K562 (cell line): ENCODE results near the gene RRP7A. TPM values are rescaled to one million over a fixed set of nuclear protein-coding genes. Genes with fewer than 3 reads are reported as not detected.

Source experiments
- BCOR ChIP-seq: fragments of 450-650 bp; IDR thresholded peaks from 2 replicates; pipeline ENCODE4 v1.6.1; 2016
- CHD1 ChIP-seq: fragments of 200-600 bp; sonication (generic); IDR thresholded peaks from one replicate; pipeline ENCODE4 v1.6.1; 2012; ENCODE audit warnings: mild to moderate bottlenecking, moderate library complexity, low read length, inconsistent platforms
- CREB1 ChIP-seq, 2 experiments: sonication (generic) in 1 of 2; formaldehyde crosslinking in 1 of 2; IDR thresholded peaks; 2 replicates each; pipeline versions ENCODE4 v1.6.1 to v1.8.0; 2012 to 2022; ENCODE audit warnings: inconsistent platforms in 1 of 2, mild to moderate bottlenecking in 1 of 2, missing genetic modification reagents in 1 of 2, moderate library complexity in 1 of 2
- FOXA3 ChIP-seq, 2 experiments: fragments of 450-650 bp in 1 of 2; sonication (generic) in 1 of 2; formaldehyde crosslinking; IDR thresholded peaks in 1 of 2; conservative IDR thresholded peaks in 1 of 2; 2 replicates each; pipeline versions ENCODE4 v1.4.0 to v1.8.0; 2020 to 2022; ENCODE audit warnings: mild to moderate bottlenecking in 2 of 2, missing genetic modification reagents in 1 of 2
- KAT7 ChIP-seq: sonication (generic); formaldehyde crosslinking; IDR thresholded peaks from 2 replicates; pipeline ENCODE4 v1.8.0; 2022; ENCODE audit warnings: missing genetic modification reagents, mild to moderate bottlenecking, borderline replicate concordance
- LCOR ChIP-seq: sonication (generic); formaldehyde crosslinking; IDR thresholded peaks from 2 replicates; pipeline ENCODE4 v1.8.0; 2022; ENCODE audit warnings: mild to moderate bottlenecking, missing genetic modification reagents
- NCOA1 ChIP-seq: fragments of 450-650 bp; IDR thresholded peaks from 2 replicates; pipeline ENCODE4 v1.6.1; 2016; ENCODE audit warnings: low read depth
- RB1 ChIP-seq: fragments of 450-650 bp; IDR thresholded peaks from 2 replicates; pipeline ENCODE4 v1.6.1; 2017; ENCODE audit warnings: low read depth, mild to moderate bottlenecking
- ZNF239 ChIP-seq: fragments of 250-450 bp; sonication (Bioruptor Pico); IDR thresholded peaks from 2 replicates; pipeline ENCODE4 v1.4.0; 2020; ENCODE audit warnings: mild to moderate bottlenecking
- polyA plus RNA-seq, 8 experiments: library from polyadenylated mRNA; depleted of rRNA in 4 of 8; stranded (reverse) in 5 of 8; unstranded in 3 of 8; fragments of >200 nt; fragmentation: Nextera tagmentation in 2 of 8; fragmentation: Illumina TruSeq in 1 of 8; extraction: Ambion mirVana in 2 of 8; extraction: Trizol in 1 of 8; gene quantifications; 2 replicates each; pipeline versions ENCODE4 v1.2.1 to v1.2.3, GENCODE V29; 2011 to 2014; ENCODE audit warnings: inconsistent platforms in 1 of 8, missing spikeins in 1 of 8
- total RNA-seq, 7 experiments: library from RNA; depleted of rRNA in 6 of 7; stranded (reverse); fragments of >200 nt in 6 of 7; fragmentation: Illumina TruSeq in 2 of 7; extraction: Trizol in 2 of 7; gene quantifications; 2 replicates each; pipeline versions ENCODE4 v1.2.1 to v1.2.3, GENCODE V29; 2011 to 2021; ENCODE audit warnings: low replicate concordance in 1 of 7
- TF ChIP-seq, protein P1 (sequence below): IDR thresholded peaks from 2 replicates; pipeline ENCODE4 v1.6.1; 2011; ENCODE audit warnings: borderline replicate concordance, low read depth, mild to moderate bottlenecking, moderate library complexity, low read length; ENCODE audit not compliant: insufficient read depth, poor library complexity, severe bottlenecking
- TF ChIP-seq, protein P2 (sequence below): fragments of 250-450 bp; sonication (Bioruptor Pico); IDR thresholded peaks from 2 replicates; pipeline ENCODE4 v1.5.0; 2021
- TF ChIP-seq, protein P3 (sequence below): fragments of 250-450 bp; sonication (Bioruptor Pico); IDR thresholded peaks from 2 replicates; pipeline ENCODE4 v1.5.1; 2021; ENCODE audit warnings: mild to moderate bottlenecking
- TF ChIP-seq, protein P4 (sequence below): fragments of 250-450 bp; sonication (Bioruptor Pico); IDR thresholded peaks from 2 replicates; pipeline ENCODE4 v1.5.0; 2021; ENCODE audit warnings: mild to moderate bottlenecking, moderate library complexity
- TF ChIP-seq, protein P5 (sequence below): IDR thresholded peaks from 2 replicates; pipeline ENCODE4 v1.6.1; 2011; ENCODE audit not compliant: insufficient read length; ENCODE audit errors: extremely low read depth
- TF ChIP-seq, protein P6 (sequence below): sonication (generic); formaldehyde crosslinking; IDR thresholded peaks from 2 replicates; pipeline ENCODE4 v1.8.1; 2023; ENCODE audit warnings: mild to moderate bottlenecking, missing genetic modification reagents, moderate library complexity

The RRP7A gene
- total and polyA plus RNA-seq, 9 of the 15 experiments (the other 6 are each of a cell fraction or from before 2014, with no cell fraction given) = 3.4 to 74.1 (median 40.3) TPM

DNA sequence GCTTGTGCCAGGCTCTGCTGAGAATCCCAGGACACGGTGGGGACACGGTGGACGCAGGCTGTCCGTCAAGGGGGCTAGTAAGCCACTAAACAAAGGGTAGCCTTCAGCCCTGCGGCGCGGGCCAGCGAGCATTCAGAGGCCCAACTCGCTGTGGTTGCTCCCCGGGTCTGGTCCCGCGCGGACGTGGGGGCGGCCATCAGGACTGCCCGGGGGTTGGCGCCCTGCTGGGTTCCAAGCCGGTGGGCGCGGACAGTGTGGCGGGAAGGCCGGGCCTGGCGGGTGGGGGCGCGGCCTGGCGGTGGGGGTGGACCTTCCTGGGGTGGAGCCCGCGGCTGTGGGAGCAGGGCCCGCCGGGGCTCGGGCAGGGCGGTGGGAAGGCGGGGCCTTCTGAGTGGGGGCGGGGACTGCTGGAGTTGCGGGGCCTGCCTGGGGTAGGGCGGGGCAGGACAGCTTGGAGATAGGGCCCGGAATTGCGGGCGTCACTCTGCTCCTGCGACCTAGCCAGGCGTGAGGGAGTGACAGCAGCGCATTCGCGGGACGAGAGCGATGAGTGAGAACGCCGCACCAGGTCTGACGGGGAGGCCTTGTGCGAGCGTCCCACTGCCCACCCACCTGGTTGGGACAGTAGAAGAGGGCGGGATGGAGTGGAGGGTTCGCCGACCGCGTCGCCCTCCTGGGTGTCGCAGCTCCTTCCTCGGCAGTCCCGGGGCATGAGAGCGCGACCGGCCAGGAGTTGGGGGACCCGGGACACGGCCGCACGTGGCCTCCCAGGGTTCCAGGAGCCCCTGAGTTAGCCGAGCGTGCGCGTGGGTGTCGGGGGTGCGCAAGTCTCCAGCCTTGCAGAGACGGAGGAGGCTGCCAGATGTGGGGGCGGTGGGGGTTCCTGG, 34.1 kb upstream of the RRP7A start, which contains the start of gene SERHL2 (continued):
- TF ChIP-seq, protein P1, sequence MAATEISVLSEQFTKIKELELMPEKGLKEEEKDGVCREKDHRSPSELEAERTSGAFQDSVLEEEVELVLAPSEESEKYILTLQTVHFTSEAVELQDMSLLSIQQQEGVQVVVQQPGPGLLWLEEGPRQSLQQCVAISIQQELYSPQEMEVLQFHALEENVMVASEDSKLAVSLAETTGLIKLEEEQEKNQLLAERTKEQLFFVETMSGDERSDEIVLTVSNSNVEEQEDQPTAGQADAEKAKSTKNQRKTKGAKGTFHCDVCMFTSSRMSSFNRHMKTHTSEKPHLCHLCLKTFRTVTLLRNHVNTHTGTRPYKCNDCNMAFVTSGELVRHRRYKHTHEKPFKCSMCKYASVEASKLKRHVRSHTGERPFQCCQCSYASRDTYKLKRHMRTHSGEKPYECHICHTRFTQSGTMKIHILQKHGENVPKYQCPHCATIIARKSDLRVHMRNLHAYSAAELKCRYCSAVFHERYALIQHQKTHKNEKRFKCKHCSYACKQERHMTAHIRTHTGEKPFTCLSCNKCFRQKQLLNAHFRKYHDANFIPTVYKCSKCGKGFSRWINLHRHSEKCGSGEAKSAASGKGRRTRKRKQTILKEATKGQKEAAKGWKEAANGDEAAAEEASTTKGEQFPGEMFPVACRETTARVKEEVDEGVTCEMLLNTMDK = no peak
- TF ChIP-seq CHD1 = no peak
- TF ChIP-seq, protein P2, sequence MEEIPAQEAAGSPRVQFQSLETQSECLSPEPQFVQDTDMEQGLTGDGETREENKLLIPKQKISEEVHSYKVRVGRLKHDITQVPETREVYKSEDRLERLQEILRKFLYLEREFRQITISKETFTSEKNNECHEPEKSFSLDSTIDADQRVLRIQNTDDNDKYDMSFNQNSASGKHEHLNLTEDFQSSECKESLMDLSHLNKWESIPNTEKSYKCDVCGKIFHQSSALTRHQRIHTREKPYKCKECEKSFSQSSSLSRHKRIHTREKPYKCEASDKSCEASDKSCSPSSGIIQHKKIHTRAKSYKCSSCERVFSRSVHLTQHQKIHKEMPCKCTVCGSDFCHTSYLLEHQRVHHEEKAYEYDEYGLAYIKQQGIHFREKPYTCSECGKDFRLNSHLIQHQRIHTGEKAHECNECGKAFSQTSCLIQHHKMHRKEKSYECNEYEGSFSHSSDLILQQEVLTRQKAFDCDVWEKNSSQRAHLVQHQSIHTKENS (CRISPR knock-in tag) = no peak
- no peak for TF ChIP-seq NCOA1
- TF ChIP-seq, protein P3, sequence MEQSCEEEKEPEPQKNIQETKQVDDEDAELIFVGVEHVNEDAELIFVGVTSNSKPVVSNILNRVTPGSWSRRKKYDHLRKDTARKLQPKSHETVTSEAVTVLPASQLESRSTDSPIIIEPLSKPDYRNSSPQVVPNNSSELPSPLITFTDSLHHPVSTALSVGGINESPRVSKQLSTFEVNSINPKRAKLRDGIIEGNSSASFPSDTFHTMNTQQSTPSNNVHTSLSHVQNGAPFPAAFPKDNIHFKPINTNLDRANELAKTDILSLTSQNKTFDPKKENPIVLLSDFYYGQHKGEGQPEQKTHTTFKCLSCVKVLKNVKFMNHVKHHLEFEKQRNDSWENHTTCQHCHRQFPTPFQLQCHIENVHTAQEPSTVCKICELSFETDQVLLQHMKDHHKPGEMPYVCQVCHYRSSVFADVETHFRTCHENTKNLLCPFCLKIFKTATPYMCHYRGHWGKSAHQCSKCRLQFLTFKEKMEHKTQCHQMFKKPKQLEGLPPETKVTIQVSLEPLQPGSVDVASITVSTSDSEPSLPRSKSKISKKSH = no peak
- no peak for TF ChIP-seq LCOR
- peak; percentile 58; the same call in 1 of the 2 replicates for TF ChIP-seq RB1
- no peak for TF ChIP-seq FOXA3 (CRISPR knock-in tag; conservative IDR thresholded peaks at IDR 0.05 in 1 of 2, IDR thresholded peaks at IDR 0.05 in 1 of 2)
- TF ChIP-seq KAT7 (CRISPR knock-in tag) = 0 out of 2 replicates have a peak, but pooled peaks have one; percentile 40
- TF ChIP-seq CREB1 (IDR thresholded peaks at IDR 0.05) = no peak
- TF ChIP-seq CREB1 (CRISPR knock-in tag; IDR thresholded peaks at IDR 0.05) = 0 out of 2 replicates have a peak, but pooled peaks have one; percentile 47
- TF ChIP-seq BCOR = no peak
- TF ChIP-seq, protein P4, sequence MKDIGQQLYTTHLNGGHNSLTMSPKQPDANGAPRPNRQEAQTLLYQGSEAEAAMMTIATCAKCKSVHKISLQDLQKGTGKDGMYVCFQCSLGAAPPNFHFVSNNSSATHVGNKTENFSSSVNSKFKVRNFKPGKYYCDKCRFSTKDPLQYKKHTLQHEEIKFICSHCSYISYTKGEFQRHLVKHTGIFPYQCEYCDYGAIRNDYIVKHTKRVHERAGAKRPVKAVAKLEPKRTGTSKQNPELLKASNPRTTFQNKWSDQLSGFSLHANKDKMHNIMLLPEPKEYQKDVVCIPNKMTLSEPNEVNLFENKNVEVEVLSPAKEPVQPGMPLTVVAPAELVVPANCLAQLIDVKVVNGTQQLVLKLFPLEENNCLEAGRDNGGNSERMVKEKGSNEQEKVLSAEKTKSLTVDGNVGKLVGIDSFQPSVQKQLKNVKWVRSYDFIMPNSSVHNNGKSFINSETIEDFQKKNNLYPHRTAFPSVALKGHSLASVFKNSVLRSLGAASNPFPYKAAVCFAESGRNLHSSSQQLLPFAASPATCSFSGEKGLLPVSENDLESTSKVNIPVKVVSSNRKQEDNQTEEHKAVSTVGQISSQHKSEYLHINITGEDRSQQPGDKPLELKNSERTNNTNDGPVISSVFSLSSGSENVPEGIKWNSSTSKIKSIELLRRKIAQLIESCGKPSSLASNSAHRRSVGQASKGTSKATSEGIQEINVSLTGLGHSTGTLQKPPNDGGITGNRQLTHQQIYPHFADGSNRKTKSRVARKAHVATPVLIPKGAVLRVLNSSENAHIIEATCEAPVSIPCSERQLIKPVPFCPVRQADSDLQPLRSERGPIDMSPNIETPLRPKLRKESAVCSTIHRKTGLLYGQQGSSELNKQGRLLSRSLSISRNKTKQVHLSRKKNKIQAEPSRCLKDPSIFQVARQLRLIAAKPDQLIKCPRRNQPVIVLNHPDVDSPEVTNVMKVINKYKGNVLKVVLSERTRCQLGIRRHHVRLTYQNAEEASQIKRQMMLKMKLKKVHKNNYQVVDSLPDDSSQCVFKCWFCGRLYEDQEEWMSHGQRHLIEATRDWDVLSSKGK (CRISPR knock-in tag) = no peak
- TF ChIP-seq ZNF239 (CRISPR knock-in tag) = no peak
- TF ChIP-seq, protein P5, sequence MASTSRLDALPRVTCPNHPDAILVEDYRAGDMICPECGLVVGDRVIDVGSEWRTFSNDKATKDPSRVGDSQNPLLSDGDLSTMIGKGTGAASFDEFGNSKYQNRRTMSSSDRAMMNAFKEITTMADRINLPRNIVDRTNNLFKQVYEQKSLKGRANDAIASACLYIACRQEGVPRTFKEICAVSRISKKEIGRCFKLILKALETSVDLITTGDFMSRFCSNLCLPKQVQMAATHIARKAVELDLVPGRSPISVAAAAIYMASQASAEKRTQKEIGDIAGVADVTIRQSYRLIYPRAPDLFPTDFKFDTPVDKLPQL = no peak
- TF ChIP-seq, protein P6, sequence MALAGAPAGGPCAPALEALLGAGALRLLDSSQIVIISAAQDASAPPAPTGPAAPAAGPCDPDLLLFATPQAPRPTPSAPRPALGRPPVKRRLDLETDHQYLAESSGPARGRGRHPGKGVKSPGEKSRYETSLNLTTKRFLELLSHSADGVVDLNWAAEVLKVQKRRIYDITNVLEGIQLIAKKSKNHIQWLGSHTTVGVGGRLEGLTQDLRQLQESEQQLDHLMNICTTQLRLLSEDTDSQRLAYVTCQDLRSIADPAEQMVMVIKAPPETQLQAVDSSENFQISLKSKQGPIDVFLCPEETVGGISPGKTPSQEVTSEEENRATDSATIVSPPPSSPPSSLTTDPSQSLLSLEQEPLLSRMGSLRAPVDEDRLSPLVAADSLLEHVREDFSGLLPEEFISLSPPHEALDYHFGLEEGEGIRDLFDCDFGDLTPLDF (CRISPR knock-in tag) = no peak
